ENCODE measurements around the gene LMCD1.

The LMCD1 gene

DNA sequence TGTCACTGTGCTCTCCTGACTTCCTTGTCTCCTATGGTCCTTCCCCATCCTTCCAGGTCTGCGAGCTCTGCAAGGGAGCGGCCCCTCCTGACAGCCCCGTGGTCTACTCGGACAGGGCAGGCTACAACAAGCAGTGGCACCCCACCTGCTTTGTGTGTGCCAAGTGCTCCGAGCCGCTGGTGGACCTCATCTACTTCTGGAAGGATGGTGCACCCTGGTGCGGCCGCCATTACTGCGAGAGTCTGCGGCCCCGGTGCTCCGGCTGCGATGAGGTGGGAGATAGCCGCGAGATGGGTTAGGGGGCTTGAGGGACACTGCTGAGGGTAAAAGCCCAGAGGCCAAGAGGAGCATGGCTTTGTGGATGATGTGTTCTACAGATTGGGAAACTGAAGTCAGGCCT is 63.8 kb downstream of the LMCD1 start:
- Histone ChIP-seq H3K4me1 (ENCODE audit: control insufficient read depth, insufficient read depth, low read length) (peaks cover 35% of the 10 kb centered on the region), H3K27me3 (ENCODE audit: control insufficient read depth, insufficient read depth, low read length) (no peaks in the 10 kb centered on the region), H3K9ac (ENCODE audit: low read depth, low read length) (no peak overlapping the region), H3K9me3 (replicated peaks; ENCODE audit: low read length) (no peaks in the 10 kb centered on the region), H3K4me2 (ENCODE audit: low read length) (no peak overlapping the region), H3K4me3 (ENCODE audit: low read length) (no peak overlapping the region), H3K36me3 (ENCODE audit: insufficient read depth, low read length) (peaks cover 41% of the 10 kb centered on the region)

DNA sequence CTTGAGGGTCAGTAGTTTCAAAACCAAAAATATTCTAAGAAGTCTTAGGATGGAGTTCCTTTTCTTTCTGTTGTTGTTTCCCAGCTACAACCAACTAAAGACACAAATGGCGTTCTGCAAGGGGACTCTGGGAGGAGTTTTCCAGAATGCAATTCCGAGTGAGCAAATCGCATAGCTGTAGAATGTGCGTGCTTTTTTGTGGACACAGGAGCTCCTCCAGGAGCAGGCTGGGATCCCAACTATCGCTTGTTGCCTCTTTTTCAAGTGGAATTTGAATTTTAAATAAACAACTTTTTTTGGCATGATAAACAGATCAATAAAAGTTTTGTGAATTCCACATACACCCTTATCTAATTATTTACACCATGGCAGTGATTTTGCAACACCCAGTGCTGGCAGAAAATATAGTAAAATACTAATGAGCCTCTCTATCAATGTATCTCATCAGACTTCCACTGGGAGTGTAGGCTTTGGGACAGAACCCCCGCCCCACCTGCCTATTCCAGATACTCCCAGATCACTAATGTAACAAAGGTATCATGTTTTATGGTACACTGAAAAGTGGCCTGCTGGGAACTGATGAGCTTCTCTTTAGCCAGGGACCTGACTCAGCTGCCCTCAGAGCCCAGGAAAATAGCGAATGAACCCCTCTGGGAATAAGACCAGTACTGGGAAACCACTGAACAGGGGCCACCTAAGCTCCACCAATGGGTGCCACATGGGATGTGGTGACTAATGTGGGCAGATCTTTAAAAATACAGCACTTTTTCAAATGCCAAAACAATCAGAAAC is 66.4 kb downstream of the LMCD1 start:
- no peaks in the 10 kb centered on the region for H3K27me3 ChIP-seq (ENCODE audit: control insufficient read depth, insufficient read depth, low read length)
- no peaks in the 10 kb centered on the region for H3K9me3 ChIP-seq (replicated peaks; ENCODE audit: low read length)
- H3K4me1 ChIP-seq (ENCODE audit: control insufficient read depth, insufficient read depth, low read length) = peaks cover 21% of the 10 kb centered on the region
- H3K9ac ChIP-seq (ENCODE audit: low read depth, low read length) = no peak overlapping the region
- H3K4me3 ChIP-seq (ENCODE audit: low read length) = no peak overlapping the region
- H3K4me2 ChIP-seq (ENCODE audit: low read length) = no peak overlapping the region
- H3K36me3 ChIP-seq (ENCODE audit: insufficient read depth, low read length) = peaks cover 52% of the 10 kb centered on the region

DNA sequence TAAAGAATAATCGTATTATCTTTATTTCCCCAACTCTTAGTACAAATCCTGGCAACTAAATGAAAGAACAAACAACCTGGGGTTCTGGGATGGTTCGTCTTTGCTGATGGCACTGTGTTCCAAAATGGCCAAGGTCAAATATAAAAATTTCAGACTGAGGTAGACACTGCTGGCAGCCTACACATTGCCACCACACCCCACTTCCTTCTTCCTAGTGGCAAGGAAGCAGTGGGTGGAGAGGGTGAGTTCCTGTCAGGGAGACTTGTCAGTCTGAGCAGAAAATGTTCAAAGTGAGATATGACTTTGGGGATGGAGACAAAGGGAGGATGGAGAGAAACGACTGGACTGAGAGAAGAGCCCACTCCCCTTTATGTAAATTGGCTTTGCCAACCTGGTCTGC is 69.6 kb downstream of the LMCD1 start:
- Histone ChIP-seq H3K27me3 (ENCODE audit: control insufficient read depth, insufficient read depth, low read length) (no peaks in the 10 kb centered on the region), H3K4me1 (ENCODE audit: control insufficient read depth, insufficient read depth, low read length) (peaks cover 39% of the 10 kb centered on the region), H3K36me3 (ENCODE audit: insufficient read depth, low read length) (peaks cover 41% of the 10 kb centered on the region), H3K9ac (ENCODE audit: low read depth, low read length) (no peak overlapping the region), H3K4me2 (ENCODE audit: low read length) (no peak overlapping the region), H3K9me3 (replicated peaks; ENCODE audit: low read length) (no peaks in the 10 kb centered on the region), H3K4me3 (ENCODE audit: low read length) (no peak overlapping the region)

DNA sequence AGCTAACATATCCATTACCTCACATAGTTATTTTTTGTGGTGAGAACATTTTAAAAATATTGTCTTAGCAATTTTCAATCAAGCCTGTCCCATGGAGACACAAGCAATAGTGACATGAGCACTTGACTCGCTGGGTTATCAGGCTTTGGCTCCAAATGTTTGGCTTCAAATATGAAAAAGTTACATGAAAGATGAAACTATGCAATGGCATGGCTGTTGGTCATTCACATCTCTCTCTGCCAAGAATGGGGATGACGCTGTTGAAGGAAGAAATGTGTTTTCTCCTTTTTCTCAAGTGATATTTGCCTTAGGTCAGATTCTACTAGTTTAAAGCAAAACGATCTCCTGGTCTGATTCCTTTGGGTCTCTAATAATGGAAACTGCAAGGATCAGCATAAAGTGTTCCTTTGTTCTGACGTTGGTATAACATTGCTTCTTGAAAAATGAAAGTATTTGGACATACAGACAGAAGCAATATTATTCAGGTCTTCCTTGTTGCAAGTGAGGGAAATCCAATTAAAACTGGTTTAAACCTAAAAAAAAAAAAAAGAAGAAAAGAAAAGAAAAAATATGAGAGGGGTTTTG is 71.8 kb downstream of the LMCD1 start:
- Histone ChIP-seq H3K9ac (ENCODE audit: low read depth, low read length) (no peak overlapping the region), H3K9me3 (replicated peaks; ENCODE audit: low read length) (no peaks in the 10 kb centered on the region), H3K27me3 (ENCODE audit: control insufficient read depth, insufficient read depth, low read length) (no peaks in the 10 kb centered on the region), H3K4me3 (ENCODE audit: low read length) (no peak overlapping the region), H3K4me2 (ENCODE audit: low read length) (no peak overlapping the region), H3K4me1 (ENCODE audit: control insufficient read depth, insufficient read depth, low read length) (peaks cover 45% of the 10 kb centered on the region), H3K36me3 (ENCODE audit: insufficient read depth, low read length) (peaks cover 29% of the 10 kb centered on the region)

DNA sequence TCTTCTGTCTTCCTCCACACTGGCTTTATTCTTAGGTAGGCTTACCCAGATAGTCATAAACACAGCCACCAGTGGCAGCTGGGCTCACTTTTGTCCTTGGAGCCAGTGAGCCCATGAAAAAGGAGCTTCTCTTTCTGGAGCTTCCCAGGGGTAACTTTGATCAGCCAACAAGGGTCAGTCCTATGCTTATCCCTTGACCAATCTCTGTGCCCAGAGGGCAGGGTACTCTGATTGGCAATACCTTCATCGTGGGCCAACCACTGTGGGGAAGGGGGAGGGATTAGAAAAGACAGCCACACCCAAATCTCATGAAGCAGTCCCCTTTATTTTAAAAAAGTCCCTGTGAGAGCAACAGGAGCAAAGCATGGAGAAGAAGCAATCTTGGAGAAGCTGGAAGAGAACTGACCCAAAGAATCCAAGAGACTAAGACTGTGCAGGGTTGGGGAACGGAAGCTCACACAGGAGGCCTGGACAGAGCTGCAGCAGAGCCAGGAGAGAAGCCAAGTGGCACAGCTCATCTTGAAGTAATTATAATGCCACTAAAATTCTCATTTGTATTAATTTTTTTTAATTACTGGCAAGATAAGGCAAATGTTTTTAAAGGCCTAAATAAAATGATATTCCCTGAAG is 72.5 kb downstream of the LMCD1 start:
- peaks cover 23% of the 10 kb centered on the region for H3K36me3 ChIP-seq (ENCODE audit: insufficient read depth, low read length)

DNA sequence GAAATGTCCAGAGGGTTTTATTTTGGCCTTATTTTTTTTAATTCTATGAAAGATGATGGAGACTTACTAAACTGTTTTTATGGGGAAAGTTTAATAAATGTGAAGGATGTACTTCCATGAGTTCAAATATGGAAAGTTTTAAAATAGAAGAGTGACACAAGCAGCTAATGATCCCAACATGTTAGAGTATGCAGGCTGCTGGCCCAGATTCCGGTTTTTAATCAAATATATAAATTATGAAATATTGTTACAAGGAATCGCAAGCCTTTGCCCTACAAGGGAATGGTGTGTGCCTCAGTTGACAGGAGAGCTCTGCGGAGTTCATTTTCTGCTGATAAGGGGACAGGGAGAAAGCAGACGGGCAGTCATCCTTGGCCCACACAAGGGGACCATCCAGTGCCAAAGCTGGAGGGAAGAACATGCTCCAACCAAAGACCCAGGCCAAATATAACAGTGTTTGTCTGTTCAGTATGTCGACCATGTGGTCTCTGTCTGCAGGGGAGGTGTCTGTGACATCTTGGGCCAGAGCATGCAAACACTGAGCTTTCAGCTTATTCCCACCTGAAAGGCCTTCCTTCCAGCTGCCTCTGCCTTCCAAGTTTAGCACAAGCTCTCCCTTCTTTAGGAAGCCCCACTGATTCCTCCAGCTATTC is 73.2 kb downstream of the LMCD1 start:
- Histone ChIP-seq H3K9ac (ENCODE audit: low read depth, low read length) (no peak overlapping the region), H3K4me1 (ENCODE audit: control insufficient read depth, insufficient read depth, low read length) (peaks cover 46% of the 10 kb centered on the region), H3K4me2 (ENCODE audit: low read length) (no peak overlapping the region), H3K4me3 (ENCODE audit: low read length) (no peak overlapping the region), H3K36me3 (ENCODE audit: insufficient read depth, low read length) (peaks cover 17% of the 10 kb centered on the region), H3K9me3 (replicated peaks; ENCODE audit: low read length) (no peaks in the 10 kb centered on the region), H3K27me3 (ENCODE audit: control insufficient read depth, insufficient read depth, low read length) (no peaks in the 10 kb centered on the region)

More for the DNA sequence above, 72.5 kb downstream of the LMCD1 start:
- Histone ChIP-seq H3K4me1 (ENCODE audit: control insufficient read depth, insufficient read depth, low read length) (peaks cover 45% of the 10 kb centered on the region), H3K27me3 (ENCODE audit: control insufficient read depth, insufficient read depth, low read length) (no peaks in the 10 kb centered on the region), H3K4me3 (ENCODE audit: low read length) (no peak overlapping the region), H3K4me2 (ENCODE audit: low read length) (no peak overlapping the region), H3K9ac (ENCODE audit: low read depth, low read length) (no peak overlapping the region), H3K9me3 (replicated peaks; ENCODE audit: low read length) (no peaks in the 10 kb centered on the region)

DNA sequence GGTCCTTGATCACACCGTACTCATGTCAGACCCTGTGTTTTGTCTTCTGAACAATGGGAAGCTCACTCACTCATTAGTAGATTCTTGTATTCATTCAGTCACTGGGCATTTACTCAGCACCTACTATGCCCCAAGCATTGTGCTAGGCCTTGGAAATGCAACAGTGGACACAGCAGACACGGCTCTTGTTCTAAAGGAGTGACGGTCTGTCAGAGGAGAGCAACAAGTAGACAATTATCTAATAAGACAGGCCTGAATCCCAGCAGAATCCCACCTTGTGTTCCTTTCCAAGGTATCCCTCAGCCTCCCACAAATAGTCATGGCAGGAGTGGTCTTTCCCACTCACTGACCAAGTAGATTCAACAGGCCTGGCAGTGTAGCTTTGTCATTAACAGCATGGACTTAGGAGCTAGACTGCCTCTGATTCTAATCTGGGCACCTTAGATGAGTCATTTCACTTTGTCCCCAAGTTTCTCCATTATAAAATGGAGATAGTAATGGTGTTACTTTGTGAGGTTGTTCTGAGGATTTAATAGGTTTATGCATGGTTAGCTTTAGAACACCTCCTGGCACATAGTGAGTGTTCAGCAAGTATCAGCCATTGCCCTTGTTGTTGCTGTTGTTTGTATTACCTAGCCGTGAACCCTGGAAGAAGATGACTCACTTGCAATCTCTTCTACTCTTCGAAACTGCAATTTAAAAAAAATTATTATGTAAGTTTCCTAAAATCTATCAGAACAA is 73.9 kb downstream of the LMCD1 start:
- Histone ChIP-seq H3K4me3 (ENCODE audit: low read length) (no peak overlapping the region), H3K36me3 (ENCODE audit: insufficient read depth, low read length) (peaks cover 11% of the 10 kb centered on the region), H3K9me3 (replicated peaks; ENCODE audit: low read length) (no peaks in the 10 kb centered on the region), H3K9ac (ENCODE audit: low read depth, low read length) (no peak overlapping the region), H3K4me2 (ENCODE audit: low read length) (no peak overlapping the region), H3K4me1 (ENCODE audit: control insufficient read depth, insufficient read depth, low read length) (peaks cover 47% of the 10 kb centered on the region), H3K27me3 (ENCODE audit: control insufficient read depth, insufficient read depth, low read length) (no peaks in the 10 kb centered on the region)

DNA sequence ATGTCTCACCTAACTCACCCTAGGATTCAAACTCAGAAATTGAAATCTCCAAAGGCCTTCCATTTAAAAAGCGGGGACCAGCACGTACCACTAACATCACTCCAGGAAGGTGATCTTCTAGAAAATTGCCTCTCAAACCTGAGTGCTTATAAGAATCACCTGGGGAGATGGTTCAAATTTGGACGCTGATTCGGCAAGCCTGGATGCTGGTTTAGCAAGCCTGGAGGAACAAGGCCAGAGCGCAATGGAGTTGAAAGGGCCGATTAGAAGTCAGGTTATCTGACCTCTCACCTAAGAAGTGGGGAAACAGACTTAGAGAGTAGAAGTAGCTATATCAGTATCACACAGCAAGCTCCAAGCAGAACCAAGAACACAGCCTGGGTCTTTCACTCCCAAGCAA is 74.8 kb downstream of the LMCD1 start:
- Histone ChIP-seq H3K4me2 (ENCODE audit: low read length) (peak overlapping the region; percentile 6), H3K4me3 (ENCODE audit: low read length) (peak overlapping the region; percentile 27), H3K27me3 (ENCODE audit: control insufficient read depth, insufficient read depth, low read length) (no peaks in the 10 kb centered on the region), H3K4me1 (ENCODE audit: control insufficient read depth, insufficient read depth, low read length) (peaks cover 47% of the 10 kb centered on the region), H3K9ac (ENCODE audit: low read depth, low read length) (peak overlapping the region; percentile 52), H3K9me3 (replicated peaks; ENCODE audit: low read length) (no peaks in the 10 kb centered on the region), H3K36me3 (ENCODE audit: insufficient read depth, low read length) (peaks cover 3% of the 10 kb centered on the region)

DNA sequence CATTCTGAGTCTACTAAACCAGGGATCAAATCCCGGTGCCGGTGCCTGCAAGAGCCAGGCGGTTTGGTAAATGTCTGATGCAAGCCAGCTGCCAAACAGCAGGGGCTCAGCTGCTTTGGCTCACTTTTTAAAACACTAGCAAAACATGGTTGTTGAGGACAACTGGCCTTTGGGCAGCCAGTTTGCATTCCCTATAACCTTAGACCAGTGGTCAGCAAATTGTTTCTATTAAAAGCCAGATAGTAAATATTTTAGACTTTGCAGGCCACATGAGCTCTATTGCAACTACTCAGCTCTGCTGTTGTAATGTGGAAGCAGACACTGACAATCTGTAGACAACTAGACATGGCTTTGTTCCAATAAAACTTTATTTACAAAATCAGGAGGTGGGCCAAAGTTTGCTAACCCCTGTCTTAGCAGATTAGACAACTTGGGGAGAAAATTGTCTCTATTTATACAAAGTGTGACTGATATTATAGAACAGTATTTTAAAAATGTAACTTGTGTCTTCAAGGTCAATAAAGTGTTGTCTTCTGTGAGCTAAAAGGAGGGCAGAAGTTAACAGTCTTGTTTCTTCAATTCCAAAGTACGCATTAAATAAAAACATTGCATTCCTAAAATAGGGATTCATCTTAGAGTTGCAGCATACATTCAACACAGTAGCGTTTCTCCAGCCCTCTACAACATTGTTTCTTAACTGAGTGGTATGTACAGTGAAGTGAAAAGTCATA is 75.4 kb downstream of the LMCD1 start:
- Histone ChIP-seq H3K9me3 (replicated peaks; ENCODE audit: low read length) (no peaks in the 10 kb centered on the region), H3K27me3 (ENCODE audit: control insufficient read depth, insufficient read depth, low read length) (no peaks in the 10 kb centered on the region), H3K4me1 (ENCODE audit: control insufficient read depth, insufficient read depth, low read length) (peaks cover 45% of the 10 kb centered on the region), H3K4me2 (ENCODE audit: low read length) (peak overlapping the region; percentile 6), H3K9ac (ENCODE audit: low read depth, low read length) (peak overlapping the region; percentile 52), H3K36me3 (ENCODE audit: insufficient read depth, low read length) (peaks cover 3% of the 10 kb centered on the region), H3K4me3 (ENCODE audit: low read length) (peak overlapping the region; percentile 27)

DNA sequence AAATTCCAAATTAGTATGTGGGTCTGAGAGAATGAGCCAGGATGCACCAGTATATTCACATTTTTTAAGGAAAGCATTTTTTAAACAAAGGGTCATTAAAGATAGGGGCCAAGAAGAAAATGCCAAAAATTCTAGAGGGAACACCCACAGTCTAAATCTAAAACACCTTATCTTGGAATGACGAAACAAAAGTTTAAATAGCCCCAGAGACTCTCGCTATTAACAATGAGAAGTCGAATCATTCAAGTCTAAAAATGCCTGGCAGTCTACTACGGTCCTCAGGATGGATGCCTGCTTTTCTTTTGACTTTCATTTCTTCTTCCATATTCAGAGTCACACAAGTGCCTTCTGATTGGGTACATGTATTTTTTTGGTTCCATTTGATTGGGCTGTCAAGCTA is 76.7 kb downstream of the LMCD1 start:
- H3K36me3 ChIP-seq (ENCODE audit: insufficient read depth, low read length) = no peaks in the 10 kb centered on the region
- no peaks in the 10 kb centered on the region for H3K9me3 ChIP-seq (replicated peaks; ENCODE audit: low read length)
- no peaks in the 10 kb centered on the region for H3K27me3 ChIP-seq (ENCODE audit: control insufficient read depth, insufficient read depth, low read length)
- H3K4me3 ChIP-seq (ENCODE audit: low read length) = no peak overlapping the region
- no peak overlapping the region for H3K4me2 ChIP-seq (ENCODE audit: low read length)
- peaks cover 45% of the 10 kb centered on the region for H3K4me1 ChIP-seq (ENCODE audit: control insufficient read depth, insufficient read depth, low read length)
- no peak overlapping the region for H3K9ac ChIP-seq (ENCODE audit: low read depth, low read length)
